HL-60 (cell line): ENCODE measurements around the gene QSOX2.

Experiments used
- CTCF ChIP-seq: IDR thresholded peaks from one replicate; pipeline ENCODE4 v1.5.1; 2011; ENCODE audit warnings: low read length, control low read depth, inconsistent platforms; ENCODE audit not compliant: insufficient read depth
- GABPA ChIP-seq: IDR thresholded peaks from 2 replicates; pipeline ENCODE4 v1.6.1; 2012; ENCODE audit warnings: low read depth
- POLR2AphosphoS5 ChIP-seq: IDR thresholded peaks from 2 replicates; pipeline ENCODE4 v1.6.1; 2012; ENCODE audit warnings: low read depth
- REST ChIP-seq: IDR thresholded peaks from 2 replicates; pipeline ENCODE4 v1.6.1; 2012; ENCODE audit warnings: low read depth; ENCODE audit not compliant: insufficient replicate concordance

- TF ChIP-seq CTCF, result no peak
- TF ChIP-seq POLR2AphosphoS5, result no peak
- no peak for TF ChIP-seq REST
- no peak for TF ChIP-seq GABPA
These were observed 46.0 kb downstream of the QSOX2 start for GRCh38 chr9:136199391-136200288.
